Lower lobe of right lung (tissue), 2 donors: ENCODE measurements around the gene LLGL1. TPM values are rescaled to one million over a fixed set of nuclear protein-coding genes. Genes with fewer than 3 reads are reported as not detected.

Experiments used
- ATAC-seq, 2 donors: fragments of 200-7000 bp; cut with Tn5 transposase; one replicate each; pipeline ENCODE4 v1.9.1; 2020 to 2022; ENCODE audit warnings: mild to moderate bottlenecking in 2 of 2, moderate library complexity in 2 of 2
- DNase-seq: peaks from one replicate; pipeline ENCODE4 v3.0.0-alpha.2; 2020
- H3K27ac ChIP-seq: fragments of 200-600 bp; one replicate; pipeline ENCODE4 v1.8.0; 2022
- H3K27me3 ChIP-seq: fragments of 200-600 bp; one replicate; pipeline ENCODE4 v1.8.0; 2022; ENCODE audit warnings: low read depth
- H3K36me3 ChIP-seq: fragments of 200-600 bp; one replicate; pipeline ENCODE4 v1.8.0; 2022; ENCODE audit warnings: mild to moderate bottlenecking
- H3K4me1 ChIP-seq: fragments of 200-600 bp; one replicate; pipeline ENCODE4 v1.8.0; 2022
- H3K4me3 ChIP-seq: fragments of 200-600 bp; one replicate; pipeline ENCODE4 v1.8.0; 2022; ENCODE audit warnings: mild to moderate bottlenecking
- H3K9me3 ChIP-seq: fragments of 200-600 bp; one replicate; pipeline ENCODE4 v1.8.0; 2022
- CTCF ChIP-seq: fragments of 200-600 bp; IDR thresholded peaks from one replicate; pipeline ENCODE4 v1.8.0; 2022; ENCODE audit warnings: antibody characterized with exemption, mild to moderate bottlenecking
- intact Hi-C: fragments of 100-400 bp; cut with DNase I; formaldehyde crosslinking; loops from one replicate; pipeline ENCODE4 v1.11.0; 2022
- total RNA-seq: library from RNA; stranded (reverse); fragmentation: NEBNext Ultra II Directional; extraction: Animal tissue kit (Norgen Biotek cat#: 25700); gene quantifications from one replicate; pipeline ENCODE4 v1.2.1, GENCODE V29; 2021
- donor health status: DM: no; HTN: yes; CAD: no; lungs with severe emphysema.

Gene LLGL1
- total RNA-seq, 1 donor from 2014 or later = 12.0 TPM

GRCh38 chr17:18187821-18188761, 37.3 kb upstream of the LLGL1 start:
- TF ChIP-seq CTCF = no peak
- DNase-seq = no peak
- H3K27ac ChIP-seq = peak overlapping the region; percentile 46
- no peaks in the 10 kb centered on the region for H3K27me3 ChIP-seq
- intact Hi-C loops = no loop called here
- ATAC-seq = no peak
- peaks cover 35% of the 10 kb centered on the region for H3K36me3 ChIP-seq
- no peaks in the 10 kb centered on the region for H3K9me3 ChIP-seq
- peaks cover 77% of the 10 kb centered on the region for H3K4me1 ChIP-seq
- peak overlapping the region; percentile 82 for H3K4me3 ChIP-seq

GRCh38 chr17:18190628-18191235, 34.7 kb upstream of the LLGL1 start:
- intact Hi-C loops = no loop called here
- ATAC-seq (peak in 1 of 2 donors; percentile 11), DNase-seq (no peak)
- no peaks in the 10 kb centered on the region for H3K27me3 ChIP-seq
- H3K36me3 ChIP-seq = peaks cover 51% of the 10 kb centered on the region
- H3K27ac ChIP-seq = no peak overlapping the region
- H3K4me3 ChIP-seq = no peak overlapping the region
- no peak for TF ChIP-seq CTCF
- peaks cover 69% of the 10 kb centered on the region for H3K4me1 ChIP-seq
- H3K9me3 ChIP-seq = no peaks in the 10 kb centered on the region

- Histone ChIP-seq H3K4me3 (no peak overlapping the region), H3K27ac (no peak overlapping the region), H3K27me3 (no peaks in the 10 kb centered on the region), H3K36me3 (peaks cover 57% of the 10 kb centered on the region), H3K4me1 (peaks cover 64% of the 10 kb centered on the region), H3K9me3 (no peaks in the 10 kb centered on the region)
- ATAC-seq (peak; percentile 33 to 36), DNase-seq (no peak)
- no peak for TF ChIP-seq CTCF
- intact Hi-C loops = no loop called here
Measured at GRCh38 chr17:18191236-18191667, 34.2 kb upstream of the LLGL1 start.

GRCh38 chr17:18191967-18192366, 33.5 kb upstream of the LLGL1 start:
- H3K36me3 ChIP-seq = peaks cover 64% of the 10 kb centered on the region
- no peak for DNase-seq
- no peak overlapping the region for H3K27ac ChIP-seq
- no peak for ATAC-seq
- peaks cover 57% of the 10 kb centered on the region for H3K4me1 ChIP-seq
- no peaks in the 10 kb centered on the region for H3K27me3 ChIP-seq
- peak; percentile 15 for TF ChIP-seq CTCF
- H3K9me3 ChIP-seq = no peaks in the 10 kb centered on the region
- intact Hi-C loops = no loop called here
- H3K4me3 ChIP-seq = no peak overlapping the region

GRCh38 chr17:18194394-18194793, 31.0 kb upstream of the LLGL1 start:
- TF ChIP-seq CTCF = no peak
- H3K4me3 ChIP-seq = no peak overlapping the region
- DNase-seq = no peak
- ATAC-seq = no peak
- intact Hi-C loops = no loop called here
- H3K4me1 ChIP-seq = peaks cover 54% of the 10 kb centered on the region
- no peaks in the 10 kb centered on the region for H3K27me3 ChIP-seq
- no peak overlapping the region for H3K27ac ChIP-seq
- peaks cover 63% of the 10 kb centered on the region for H3K36me3 ChIP-seq
- no peaks in the 10 kb centered on the region for H3K9me3 ChIP-seq
